Muscle of leg (tissue), 11 donors: Measurements from ENCODE around the gene RRN3. TPM values are rescaled to one million over a fixed set of nuclear protein-coding genes. Genes with fewer than 3 reads are reported as not detected.
"Not testable (repeated sequence)": the region's sequence is repeated elsewhere in the genome, so short reads cannot be mapped to it uniquely, and the experiment has no call there.

ENCODE experiments used
- DNase-seq: peaks from one replicate; pipeline ENCODE4 v3.0.0; 2013
- H3K27ac ChIP-seq: one replicate; pipeline ENCODE4 v1.5.1; 2013; ENCODE audit warnings: mild to moderate bottlenecking, low read length, control low read depth
- H3K27me3 ChIP-seq: one replicate; pipeline ENCODE4 v1.6.1; 2013; ENCODE audit warnings: low read length; ENCODE audit not compliant: control insufficient read depth, insufficient read depth
- H3K36me3 ChIP-seq: one replicate; pipeline ENCODE4 v1.6.1; 2013; ENCODE audit warnings: low read length; ENCODE audit not compliant: control insufficient read depth, insufficient read depth
- H3K4me1 ChIP-seq: one replicate; pipeline ENCODE4 v1.6.1; 2013; ENCODE audit warnings: low read length; ENCODE audit not compliant: control insufficient read depth, insufficient read depth
- H3K4me3 ChIP-seq: one replicate; pipeline ENCODE4 v1.5.1; 2013; ENCODE audit warnings: low read length, control low read depth
- H3K9me3 ChIP-seq: replicated peaks from 2 replicates; pipeline ENCODE4 v1.6.1; 2013; ENCODE audit warnings: low read depth, low read length; ENCODE audit not compliant: control insufficient read depth
- WGBS: methylation state at CpG from one replicate; pipeline ENCODE4 v1.1.5; 2013; ENCODE audit warnings: missing lambda C conversion rate; ENCODE audit not compliant: insufficient coverage; 5-methylcytosine and 5-hydroxymethylcytosine counted together
- polyA plus RNA-seq, 8 donors: library from polyadenylated mRNA; unstranded; fragments of 120-200 nt; gene quantifications; one replicate each; pipeline versions ENCODE4 v1.2.1 to v1.2.3, GENCODE V29; 2013; ENCODE audit warnings: inconsistent platforms in 1 of 8, low replicate concordance in 1 of 8; ENCODE audit not compliant: insufficient read length in 8 of 8, insufficient read depth in 1 of 8
- total RNA-seq: library from RNA; stranded (reverse); fragments of 120-200 nt; gene quantifications from one replicate; pipeline ENCODE4 v1.2.4, GENCODE V29; 2013

The RRN3 gene
- total and polyA plus RNA-seq, 9 donors: 24.8 to 33.1 (median 26.8) TPM

- not testable (repeated sequence) for H3K27ac ChIP-seq, DNase-seq, H3K27me3 ChIP-seq, H3K9me3 ChIP-seq, H3K4me3 ChIP-seq, H3K4me1 ChIP-seq, H3K36me3 ChIP-seq
- WGBS: 76% methylated on average over 25 of the region's 50 CpGs
Observed at GRCh38 chr16:15135483-15136360, 41.6 kb upstream of the RRN3 start.

GRCh38 chr16:15134752-15135482, 40.8 kb upstream of the RRN3 start:
- no CpG with 5 or more reads among the region's 33 CpGs for WGBS
- H3K27me3 ChIP-seq: not testable (repeated sequence)

GRCh38 chr16:15133554-15133953, 39.5 kb upstream of the RRN3 start:
- not testable (repeated sequence) for H3K9me3 ChIP-seq, H3K4me1 ChIP-seq, H3K36me3 ChIP-seq, H3K4me3 ChIP-seq, H3K27ac ChIP-seq, DNase-seq, H3K27me3 ChIP-seq
- WGBS: 93% methylated on average over 7 of the region's 31 CpGs

More at GRCh38 chr16:15134752-15135482, 40.8 kb upstream of the RRN3 start:
- not testable (repeated sequence) for H3K27ac ChIP-seq, H3K36me3 ChIP-seq, H3K4me1 ChIP-seq, H3K4me3 ChIP-seq, DNase-seq, H3K9me3 ChIP-seq

- H3K27me3 ChIP-seq, H3K27ac ChIP-seq, DNase-seq, H3K4me1 ChIP-seq, H3K9me3 ChIP-seq, H3K4me3 ChIP-seq, H3K36me3 ChIP-seq: not testable (repeated sequence)
- 91% methylated on average over 4 of the region's 41 CpGs for WGBS
Observed at GRCh38 chr16:15132719-15133428, 38.8 kb upstream of the RRN3 start.

GRCh38 chr16:15130943-15131700, 37.0 kb upstream of the RRN3 start:
- not testable (repeated sequence) for DNase-seq, H3K4me3 ChIP-seq, H3K36me3 ChIP-seq, H3K4me1 ChIP-seq, H3K27me3 ChIP-seq, H3K27ac ChIP-seq, H3K9me3 ChIP-seq
- 100% methylated on average over 4 of the region's 51 CpGs for WGBS

GRCh38 chr16:15130256-15130932, 36.3 kb upstream of the RRN3 start:
- not testable (repeated sequence) for H3K4me1 ChIP-seq, H3K9me3 ChIP-seq, DNase-seq, H3K27me3 ChIP-seq, H3K4me3 ChIP-seq, H3K27ac ChIP-seq, H3K36me3 ChIP-seq
- 92% methylated on average over 9 of the region's 37 CpGs for WGBS

GRCh38 chr16:15127641-15128425, 33.8 kb upstream of the RRN3 start:
- H3K9me3 ChIP-seq, H3K4me3 ChIP-seq, H3K27me3 ChIP-seq, H3K4me1 ChIP-seq, H3K36me3 ChIP-seq, H3K27ac ChIP-seq, DNase-seq: not testable (repeated sequence)
- WGBS: 100% methylated on average over 4 of the region's 48 CpGs

- no CpG with 5 or more reads among the region's 5 CpGs for WGBS
- not testable (repeated sequence) for H3K4me3 ChIP-seq, H3K27me3 ChIP-seq, H3K9me3 ChIP-seq, H3K36me3 ChIP-seq, DNase-seq, H3K27ac ChIP-seq, H3K4me1 ChIP-seq
Observed at GRCh38 chr16:15100372-15100987, 6.4 kb upstream of the RRN3 start.
